Liver (tissue), 9 donors: Measurements from ENCODE around the gene BCL2L11. TPM values are rescaled to one million over a fixed set of nuclear protein-coding genes. Genes with fewer than 3 reads are reported as not detected.

Source experiments
- DNase-seq: peaks from one replicate; pipeline ENCODE4 v3.0.0-alpha.2; 2017; ENCODE audit warnings: low spot score
- H3K27ac ChIP-seq, 2 donors: one replicate each; pipeline ENCODE4 v1.7.0; 2013; ENCODE audit warnings: inconsistent platforms in 2 of 2, low read length in 2 of 2, control low read depth in 1 of 2, low read depth in 1 of 2, mild to moderate bottlenecking in 1 of 2
- H3K27me3 ChIP-seq, 4 donors: one replicate each; pipeline versions ENCODE4 v1.6.1 to v1.7.0; 2013; ENCODE audit warnings: low read length in 3 of 4, inconsistent platforms in 1 of 4, mild to moderate bottlenecking in 1 of 4, moderate library complexity in 1 of 4; ENCODE audit not compliant: control insufficient read depth in 4 of 4, insufficient read depth in 4 of 4
- H3K36me3 ChIP-seq, 4 donors: one replicate each; pipeline versions ENCODE4 v1.6.1 to v1.7.0; 2013; ENCODE audit warnings: low read length in 3 of 4, mild to moderate bottlenecking in 3 of 4, low read depth in 1 of 4, moderate library complexity in 1 of 4; ENCODE audit not compliant: control insufficient read depth in 4 of 4, insufficient read depth in 3 of 4
- H3K4me1 ChIP-seq, 4 donors: one replicate each; pipeline versions ENCODE4 v1.6.1 to v1.7.0; 2013; ENCODE audit warnings: low read length in 3 of 4, mild to moderate bottlenecking in 3 of 4, moderate library complexity in 1 of 4; ENCODE audit not compliant: control insufficient read depth in 4 of 4, insufficient read depth in 4 of 4
- H3K4me3 ChIP-seq, 3 donors: one replicate each; pipeline versions ENCODE4 v1.6.1 to v1.7.0; 2013; ENCODE audit warnings: low read length in 3 of 3, control low read depth in 1 of 3, low read depth in 1 of 3, mild to moderate bottlenecking in 1 of 3
- H3K9ac ChIP-seq, 2 donors: one replicate each; pipeline ENCODE4 v1.7.0; 2013; ENCODE audit warnings: low read length in 2 of 2, mild to moderate bottlenecking in 2 of 2, moderate library complexity in 2 of 2, control low read depth in 1 of 2, low read depth in 1 of 2
- H3K9me3 ChIP-seq, 4 donors: one replicate each; pipeline versions ENCODE4 v1.6.1 to v1.7.0; 2013; ENCODE audit warnings: low read length in 3 of 4; ENCODE audit not compliant: control insufficient read depth in 4 of 4
- FOXA1 ChIP-seq: IDR thresholded peaks from 2 replicates; pipeline ENCODE4 v1.6.1; 2016; ENCODE audit warnings: antibody characterized with exemption
- FOXA2 ChIP-seq: IDR thresholded peaks from 2 replicates; pipeline ENCODE4 v1.6.1; 2016; ENCODE audit warnings: antibody characterized with exemption
- GABPA ChIP-seq, 2 donors: IDR thresholded peaks in 1 of 2; conservative IDR thresholded peaks in 1 of 2; 2 replicates each; pipeline ENCODE4 v1.6.1; 2016; ENCODE audit warnings: antibody characterized with exemption in 2 of 2, mild to moderate bottlenecking in 1 of 2, moderate library complexity in 1 of 2
- HNF4A ChIP-seq, 2 donors: conservative IDR thresholded peaks; 2 replicates each; pipeline ENCODE4 v1.6.1; 2016; ENCODE audit warnings: antibody characterized with exemption in 2 of 2, mild to moderate bottlenecking in 2 of 2
- JUND ChIP-seq, 2 donors: IDR thresholded peaks; 2 replicates each; pipeline ENCODE4 v1.6.1; 2016; ENCODE audit warnings: antibody characterized with exemption in 2 of 2
- NR2F2 ChIP-seq: IDR thresholded peaks from 2 replicates; pipeline ENCODE4 v1.6.1; 2016; ENCODE audit warnings: antibody characterized with exemption
- RAD21 ChIP-seq, 2 donors: IDR thresholded peaks; 2 replicates each; pipeline ENCODE4 v1.6.1; 2016; ENCODE audit warnings: antibody characterized with exemption in 2 of 2, mild to moderate bottlenecking in 2 of 2
- SP1 ChIP-seq: IDR thresholded peaks from 2 replicates; pipeline ENCODE4 v1.6.1; 2018; ENCODE audit warnings: antibody characterized with exemption, mild to moderate bottlenecking
- TAF1 ChIP-seq: conservative IDR thresholded peaks from 2 replicates; pipeline ENCODE4 v1.6.1; 2016; ENCODE audit warnings: antibody characterized with exemption, mild to moderate bottlenecking
- YY1 ChIP-seq: IDR thresholded peaks from 2 replicates; pipeline ENCODE4 v1.6.1; 2016; ENCODE audit warnings: antibody characterized with exemption, mild to moderate bottlenecking
- WGBS: extraction: QIAGEN DNeasy Blood & Tissue Kit; methylation state at CpG from one replicate; pipeline ENCODE4 v1.1.7; 2013; 5-methylcytosine and 5-hydroxymethylcytosine counted together
- polyA plus RNA-seq, 2 donors: library from polyadenylated mRNA; stranded (reverse) in 1 of 2; unstranded in 1 of 2; fragments of 200-250 nt in 1 of 2; fragments of >200 nt in 1 of 2; fragmentation: Nextera tagmentation in 1 of 2; extraction: Ambion mirVana in 1 of 2; gene quantifications; one replicate each; pipeline versions ENCODE4 v1.2.1 to v1.2.3, GENCODE V29; 2013 to 2015
- total RNA-seq, 2 donors: library from RNA; depleted of rRNA; stranded (reverse); fragments of >200 nt; gene quantifications; one replicate each; pipeline ENCODE4 v1.2.3, GENCODE V29; 2014
- TF ChIP-seq, protein P1 (sequence below): IDR thresholded peaks from 2 replicates; pipeline ENCODE4 v1.6.1; 2016; ENCODE audit warnings: antibody characterized with exemption
- TF ChIP-seq, protein P2 (sequence below): fragments of 150-350 bp; IDR thresholded peaks from 2 replicates; pipeline ENCODE4 v1.5.1; 2017; ENCODE audit warnings: improper control_type of control experiment, low read depth, low read length; ENCODE audit not compliant: missing input control
- TF ChIP-seq, protein P3 (sequence below): IDR thresholded peaks from 2 replicates; pipeline ENCODE4 v1.6.1; 2016; ENCODE audit warnings: antibody characterized with exemption
- TF ChIP-seq, protein P4 (sequence below): IDR thresholded peaks from 2 replicates; pipeline ENCODE4 v1.6.1; 2016; ENCODE audit warnings: antibody characterized with exemption, mild to moderate bottlenecking
- donor health status: healthy.
- donor health status: healthy.
- donor health status: healthy.
- donor health status: healthy.
- donor health status: healthy.

Gene BCL2L11
- total and polyA plus RNA-seq, 4 donors: 5.0 to 19.5 (median 12.2) TPM

DNA sequence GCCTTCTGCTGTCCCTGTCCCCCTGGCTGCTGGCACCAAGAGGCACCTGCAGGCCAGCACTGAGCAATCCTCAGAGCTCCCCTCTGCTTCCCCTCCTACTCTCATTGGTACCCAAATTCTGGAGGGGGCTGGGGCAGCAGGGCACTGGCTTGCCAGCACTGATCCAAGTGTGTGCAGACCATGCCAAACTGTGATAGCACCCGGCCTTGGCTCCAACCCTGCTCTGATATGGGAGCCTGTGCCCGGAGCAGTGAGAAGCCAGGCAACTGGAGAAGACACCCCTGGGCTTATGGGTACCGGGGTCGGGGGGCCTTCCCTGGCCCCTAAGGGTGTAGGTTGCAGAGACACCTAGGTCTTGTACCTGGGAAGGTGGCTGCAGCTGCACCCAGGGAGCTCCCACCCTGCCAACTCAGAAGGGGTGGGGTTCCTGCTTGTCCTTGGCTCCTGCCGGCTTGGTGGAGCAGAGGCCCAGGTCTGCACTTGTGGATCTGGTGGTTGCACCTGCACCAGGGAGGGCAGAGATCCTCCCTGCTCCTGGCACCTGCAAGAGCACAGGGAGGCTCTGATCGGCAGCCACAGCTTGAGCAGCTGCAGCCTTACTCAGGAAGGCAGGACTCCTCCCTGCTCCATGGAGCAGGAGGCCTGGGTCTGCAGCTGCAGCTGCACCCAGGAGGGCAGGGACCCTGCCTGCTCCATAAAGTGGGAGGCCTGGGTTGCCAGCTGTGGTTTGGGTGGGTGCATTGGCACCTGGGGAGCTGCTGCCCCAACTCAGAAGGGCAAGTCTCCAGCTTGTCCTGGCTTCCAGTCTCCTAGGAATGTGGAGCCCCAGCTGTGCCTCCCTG lies 96.3 kb downstream of the BCL2L11 start:
- no peaks in the 10 kb centered on the region for H3K27me3 ChIP-seq
- H3K27ac ChIP-seq: no peak overlapping the region
- H3K4me1 ChIP-seq: peaks cover 0 to 7% (median 4%) of the 10 kb centered on the region in 4 donors
- no peaks in the 10 kb centered on the region for H3K36me3 ChIP-seq
- 91% methylated on average over 6 of the region's 6 CpGs for WGBS
- no peak overlapping the region for H3K9ac ChIP-seq
- DNase-seq: no peak
- TF ChIP-seq, protein P1, sequence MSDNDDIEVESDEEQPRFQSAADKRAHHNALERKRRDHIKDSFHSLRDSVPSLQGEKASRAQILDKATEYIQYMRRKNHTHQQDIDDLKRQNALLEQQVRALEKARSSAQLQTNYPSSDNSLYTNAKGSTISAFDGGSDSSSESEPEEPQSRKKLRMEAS: no peak
- TF ChIP-seq NR2F2: no peak
- TF ChIP-seq JUND (IDR thresholded peaks at IDR 0.05): no peak
- TF ChIP-seq, protein P2, sequence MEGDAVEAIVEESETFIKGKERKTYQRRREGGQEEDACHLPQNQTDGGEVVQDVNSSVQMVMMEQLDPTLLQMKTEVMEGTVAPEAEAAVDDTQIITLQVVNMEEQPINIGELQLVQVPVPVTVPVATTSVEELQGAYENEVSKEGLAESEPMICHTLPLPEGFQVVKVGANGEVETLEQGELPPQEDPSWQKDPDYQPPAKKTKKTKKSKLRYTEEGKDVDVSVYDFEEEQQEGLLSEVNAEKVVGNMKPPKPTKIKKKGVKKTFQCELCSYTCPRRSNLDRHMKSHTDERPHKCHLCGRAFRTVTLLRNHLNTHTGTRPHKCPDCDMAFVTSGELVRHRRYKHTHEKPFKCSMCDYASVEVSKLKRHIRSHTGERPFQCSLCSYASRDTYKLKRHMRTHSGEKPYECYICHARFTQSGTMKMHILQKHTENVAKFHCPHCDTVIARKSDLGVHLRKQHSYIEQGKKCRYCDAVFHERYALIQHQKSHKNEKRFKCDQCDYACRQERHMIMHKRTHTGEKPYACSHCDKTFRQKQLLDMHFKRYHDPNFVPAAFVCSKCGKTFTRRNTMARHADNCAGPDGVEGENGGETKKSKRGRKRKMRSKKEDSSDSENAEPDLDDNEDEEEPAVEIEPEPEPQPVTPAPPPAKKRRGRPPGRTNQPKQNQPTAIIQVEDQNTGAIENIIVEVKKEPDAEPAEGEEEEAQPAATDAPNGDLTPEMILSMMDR: no peak
- TF ChIP-seq, protein P3, sequence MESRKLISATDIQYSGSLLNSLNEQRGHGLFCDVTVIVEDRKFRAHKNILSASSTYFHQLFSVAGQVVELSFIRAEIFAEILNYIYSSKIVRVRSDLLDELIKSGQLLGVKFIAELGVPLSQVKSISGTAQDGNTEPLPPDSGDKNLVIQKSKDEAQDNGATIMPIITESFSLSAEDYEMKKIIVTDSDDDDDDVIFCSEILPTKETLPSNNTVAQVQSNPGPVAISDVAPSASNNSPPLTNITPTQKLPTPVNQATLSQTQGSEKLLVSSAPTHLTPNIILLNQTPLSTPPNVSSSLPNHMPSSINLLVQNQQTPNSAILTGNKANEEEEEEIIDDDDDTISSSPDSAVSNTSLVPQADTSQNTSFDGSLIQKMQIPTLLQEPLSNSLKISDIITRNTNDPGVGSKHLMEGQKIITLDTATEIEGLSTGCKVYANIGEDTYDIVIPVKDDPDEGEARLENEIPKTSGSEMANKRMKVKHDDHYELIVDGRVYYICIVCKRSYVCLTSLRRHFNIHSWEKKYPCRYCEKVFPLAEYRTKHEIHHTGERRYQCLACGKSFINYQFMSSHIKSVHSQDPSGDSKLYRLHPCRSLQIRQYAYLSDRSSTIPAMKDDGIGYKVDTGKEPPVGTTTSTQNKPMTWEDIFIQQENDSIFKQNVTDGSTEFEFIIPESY: no peak
- no peak for TF ChIP-seq RAD21 (IDR thresholded peaks at IDR 0.05)
- no peak for TF ChIP-seq FOXA1
- TF ChIP-seq, protein P4, sequence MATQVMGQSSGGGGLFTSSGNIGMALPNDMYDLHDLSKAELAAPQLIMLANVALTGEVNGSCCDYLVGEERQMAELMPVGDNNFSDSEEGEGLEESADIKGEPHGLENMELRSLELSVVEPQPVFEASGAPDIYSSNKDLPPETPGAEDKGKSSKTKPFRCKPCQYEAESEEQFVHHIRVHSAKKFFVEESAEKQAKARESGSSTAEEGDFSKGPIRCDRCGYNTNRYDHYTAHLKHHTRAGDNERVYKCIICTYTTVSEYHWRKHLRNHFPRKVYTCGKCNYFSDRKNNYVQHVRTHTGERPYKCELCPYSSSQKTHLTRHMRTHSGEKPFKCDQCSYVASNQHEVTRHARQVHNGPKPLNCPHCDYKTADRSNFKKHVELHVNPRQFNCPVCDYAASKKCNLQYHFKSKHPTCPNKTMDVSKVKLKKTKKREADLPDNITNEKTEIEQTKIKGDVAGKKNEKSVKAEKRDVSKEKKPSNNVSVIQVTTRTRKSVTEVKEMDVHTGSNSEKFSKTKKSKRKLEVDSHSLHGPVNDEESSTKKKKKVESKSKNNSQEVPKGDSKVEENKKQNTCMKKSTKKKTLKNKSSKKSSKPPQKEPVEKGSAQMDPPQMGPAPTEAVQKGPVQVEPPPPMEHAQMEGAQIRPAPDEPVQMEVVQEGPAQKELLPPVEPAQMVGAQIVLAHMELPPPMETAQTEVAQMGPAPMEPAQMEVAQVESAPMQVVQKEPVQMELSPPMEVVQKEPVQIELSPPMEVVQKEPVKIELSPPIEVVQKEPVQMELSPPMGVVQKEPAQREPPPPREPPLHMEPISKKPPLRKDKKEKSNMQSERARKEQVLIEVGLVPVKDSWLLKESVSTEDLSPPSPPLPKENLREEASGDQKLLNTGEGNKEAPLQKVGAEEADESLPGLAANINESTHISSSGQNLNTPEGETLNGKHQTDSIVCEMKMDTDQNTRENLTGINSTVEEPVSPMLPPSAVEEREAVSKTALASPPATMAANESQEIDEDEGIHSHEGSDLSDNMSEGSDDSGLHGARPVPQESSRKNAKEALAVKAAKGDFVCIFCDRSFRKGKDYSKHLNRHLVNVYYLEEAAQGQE: no peak
- no peak for TF ChIP-seq GABPA (IDR thresholded peaks at IDR 0.05 in 1 of 2, conservative IDR thresholded peaks at IDR 0.05 in 1 of 2)
- TF ChIP-seq YY1: no peak
- TF ChIP-seq FOXA2: no peak
- no peak for TF ChIP-seq HNF4A (conservative IDR thresholded peaks at IDR 0.05)
- no peak for TF ChIP-seq SP1
- TF ChIP-seq TAF1: no peak
- H3K4me3 ChIP-seq: no peak overlapping the region
- peaks cover 0 to 4% (median 0%) of the 10 kb centered on the region in 4 donors for H3K9me3 ChIP-seq
